WERI-Rb-1 (cell line): ENCODE data around the gene ELL2.

Experiments used
- DNase-seq: peaks from one replicate; pipeline ENCODE4 v3.0.0-alpha.2; 2020
- H3K27ac ChIP-seq: fragments of 250-450 bp; sonication (Bioruptor Pico); 2 replicates; pipeline ENCODE4 v1.5.1; 2020; ENCODE audit warnings: mild to moderate bottlenecking, moderate library complexity
- H3K27me3 ChIP-seq: fragments of 250-450 bp; sonication (Bioruptor Pico); 2 replicates; pipeline ENCODE4 v1.5.1; 2021; ENCODE audit warnings: mild to moderate bottlenecking, low read depth, moderate library complexity; ENCODE audit not compliant: insufficient read depth, severe bottlenecking
- H3K36me3 ChIP-seq: fragments of 250-450 bp; sonication (Bioruptor Pico); 2 replicates; pipeline ENCODE4 v1.5.1; 2020; ENCODE audit warnings: mild to moderate bottlenecking, moderate library complexity
- H3K4me3 ChIP-seq: 2 replicates; pipeline ENCODE4 v1.5.1; 2011; ENCODE audit warnings: low read depth, mild to moderate bottlenecking, control low read depth, low read length
- H3K9me3 ChIP-seq: fragments of 250-450 bp; sonication (Bioruptor Pico); 2 replicates; pipeline ENCODE4 v1.5.1; 2021; ENCODE audit warnings: mild to moderate bottlenecking, moderate library complexity; ENCODE audit not compliant: severe bottlenecking
- TF ChIP-seq, protein P1 (sequence below): IDR thresholded peaks from 2 replicates; pipeline ENCODE4 v1.5.1; 2011; ENCODE audit warnings: low read depth, mild to moderate bottlenecking, control low read depth, inconsistent platforms, low read length

ELL2 gene

DNA sequence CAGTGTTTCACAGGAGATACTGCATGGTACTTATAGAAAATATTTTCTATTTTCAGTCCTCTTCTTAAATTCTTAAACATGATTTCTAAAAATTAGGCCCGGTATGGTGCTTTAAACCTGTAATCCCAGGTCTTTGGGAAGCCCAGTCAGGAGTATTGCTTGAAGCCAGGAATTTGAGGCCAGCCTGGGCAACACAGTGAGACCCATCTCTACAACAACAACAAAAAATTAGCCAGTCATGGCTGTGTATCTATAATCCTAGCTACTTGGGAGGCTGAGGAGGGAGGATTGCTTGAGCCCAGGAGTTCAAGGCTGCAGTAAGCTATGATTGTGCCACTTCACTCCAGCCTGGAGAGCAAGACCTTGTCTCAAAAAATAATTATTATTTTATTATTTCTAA lies 23.3 kb downstream of the ELL2 start:
- no peaks in the 10 kb centered on the region for H3K9me3 ChIP-seq
- H3K27ac ChIP-seq, result no peak overlapping the region
- no peak for DNase-seq
- no peaks in the 10 kb centered on the region for H3K36me3 ChIP-seq
- TF ChIP-seq, protein P1, sequence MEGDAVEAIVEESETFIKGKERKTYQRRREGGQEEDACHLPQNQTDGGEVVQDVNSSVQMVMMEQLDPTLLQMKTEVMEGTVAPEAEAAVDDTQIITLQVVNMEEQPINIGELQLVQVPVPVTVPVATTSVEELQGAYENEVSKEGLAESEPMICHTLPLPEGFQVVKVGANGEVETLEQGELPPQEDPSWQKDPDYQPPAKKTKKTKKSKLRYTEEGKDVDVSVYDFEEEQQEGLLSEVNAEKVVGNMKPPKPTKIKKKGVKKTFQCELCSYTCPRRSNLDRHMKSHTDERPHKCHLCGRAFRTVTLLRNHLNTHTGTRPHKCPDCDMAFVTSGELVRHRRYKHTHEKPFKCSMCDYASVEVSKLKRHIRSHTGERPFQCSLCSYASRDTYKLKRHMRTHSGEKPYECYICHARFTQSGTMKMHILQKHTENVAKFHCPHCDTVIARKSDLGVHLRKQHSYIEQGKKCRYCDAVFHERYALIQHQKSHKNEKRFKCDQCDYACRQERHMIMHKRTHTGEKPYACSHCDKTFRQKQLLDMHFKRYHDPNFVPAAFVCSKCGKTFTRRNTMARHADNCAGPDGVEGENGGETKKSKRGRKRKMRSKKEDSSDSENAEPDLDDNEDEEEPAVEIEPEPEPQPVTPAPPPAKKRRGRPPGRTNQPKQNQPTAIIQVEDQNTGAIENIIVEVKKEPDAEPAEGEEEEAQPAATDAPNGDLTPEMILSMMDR, result no peak
- no peaks in the 10 kb centered on the region for H3K27me3 ChIP-seq
- H3K4me3 ChIP-seq, result no peak overlapping the region

DNA sequence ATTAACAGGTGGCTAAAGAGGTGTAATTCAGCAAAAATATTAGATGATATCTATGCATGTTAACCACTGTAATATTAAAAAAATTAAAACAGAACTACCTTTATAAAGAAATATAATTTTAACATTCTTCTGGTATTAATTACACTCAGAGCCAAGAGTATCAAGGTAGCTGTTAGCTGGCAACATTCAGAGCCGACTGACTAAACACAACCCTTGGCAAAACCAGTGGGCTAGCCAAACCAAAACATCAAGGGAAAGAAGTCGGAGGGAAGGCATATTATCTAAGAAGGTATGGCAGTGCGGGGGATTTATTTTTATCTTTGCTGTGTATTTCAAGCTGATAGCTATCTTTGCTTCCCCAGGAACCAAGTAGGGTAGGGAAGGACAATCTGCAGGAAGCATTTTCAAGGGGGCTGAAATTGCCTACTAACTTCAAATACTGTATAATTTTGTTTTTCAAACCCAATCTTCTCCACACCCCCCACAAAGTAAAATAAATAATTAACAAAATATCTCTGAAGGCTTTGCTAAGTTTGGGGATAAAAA lies 24.0 kb downstream of the ELL2 start:
- no peak overlapping the region for H3K4me3 ChIP-seq
- H3K36me3 ChIP-seq, result no peaks in the 10 kb centered on the region
- no peaks in the 10 kb centered on the region for H3K9me3 ChIP-seq

DNA sequence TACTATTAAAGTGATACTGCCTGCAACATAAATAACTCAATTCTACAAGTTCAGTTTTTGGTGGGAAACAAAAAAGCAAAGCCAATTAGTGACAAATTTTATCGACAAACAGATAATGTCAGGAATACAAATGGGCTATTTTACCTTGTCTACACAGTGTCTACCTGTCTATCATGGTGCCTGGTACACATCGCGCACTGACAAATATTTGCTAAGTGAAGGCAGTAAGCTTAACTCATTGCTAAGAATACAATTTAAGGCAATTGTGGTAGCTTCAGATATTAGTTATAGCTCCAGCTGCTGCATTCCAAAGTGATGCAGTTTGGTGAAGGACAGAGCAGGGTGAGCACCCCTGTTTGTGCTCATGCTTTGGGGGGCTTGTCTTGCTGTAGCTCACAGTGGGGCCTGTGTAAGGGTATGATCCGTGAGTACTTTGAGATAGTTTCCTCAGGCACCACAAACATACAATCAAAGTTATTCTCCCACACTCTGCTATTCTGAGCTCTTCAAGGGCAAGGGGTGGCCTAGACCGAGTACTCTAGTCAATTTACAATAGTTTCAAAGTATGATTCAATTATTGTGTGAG lies 24.7 kb downstream of the ELL2 start:
- H3K4me3 ChIP-seq, result no peak overlapping the region
- H3K27ac ChIP-seq, result no peak overlapping the region
- TF ChIP-seq, protein P1, result no peak
- H3K9me3 ChIP-seq, result no peaks in the 10 kb centered on the region
- H3K27me3 ChIP-seq, result no peaks in the 10 kb centered on the region
- DNase-seq, result no peak
- H3K36me3 ChIP-seq, result no peaks in the 10 kb centered on the region

More for the DNA sequence above, 24.0 kb downstream of the ELL2 start:
- no peak overlapping the region for H3K27ac ChIP-seq
- no peak for DNase-seq
- TF ChIP-seq, protein P1, result no peak
- no peaks in the 10 kb centered on the region for H3K27me3 ChIP-seq

GRCh38 chr5:95935553-95936100 lies 26.0 kb downstream of the ELL2 start:
- no peak overlapping the region for H3K27ac ChIP-seq
- TF ChIP-seq, protein P1, result no peak
- H3K9me3 ChIP-seq, result no peaks in the 10 kb centered on the region
- H3K4me3 ChIP-seq, result no peak overlapping the region
- no peaks in the 10 kb centered on the region for H3K36me3 ChIP-seq
- no peaks in the 10 kb centered on the region for H3K27me3 ChIP-seq
- DNase-seq, result no peak

GRCh38 chr5:95934207-95934804 lies 27.3 kb downstream of the ELL2 start:
- Histone ChIP-seq H3K9me3 (no peaks in the 10 kb centered on the region), H3K36me3 (no peaks in the 10 kb centered on the region), H3K27ac (no peak overlapping the region), H3K27me3 (no peaks in the 10 kb centered on the region), H3K4me3 (no peak overlapping the region)
- DNase-seq, result no peak
- TF ChIP-seq, protein P1, result no peak
